Astrocyte of the cerebellum (primary cell): ENCODE results near the gene ACTN1.

Experiments used
- DNase-seq: peaks from one replicate; pipeline ENCODE4 v3.0.0-alpha.2; 2011; ENCODE audit warnings: low read depth
- H3K4me3 ChIP-seq: 2 replicates; pipeline ENCODE4 v1.5.1; 2011; ENCODE audit warnings: mild to moderate bottlenecking, low read depth, low read length, moderate library complexity
- CTCF ChIP-seq: IDR thresholded peaks from 2 replicates; pipeline ENCODE4 v1.5.1; 2012; ENCODE audit warnings: low read length, low read depth, moderate library complexity, mild to moderate bottlenecking; ENCODE audit errors: missing control alignments
- in situ Hi-C: cut with HindIII; loops from 2 replicates; pipeline ENCODE4 v1.10.0; 2017; ENCODE audit warnings: low sequenced_read_pairs

Gene ACTN1

GRCh38 chr14:68972507-68973218, 6.4 kb downstream of the ACTN1 start:
- DNase-seq: no peak
- H3K4me3 ChIP-seq: no peak overlapping the region
- in situ Hi-C loops: no loop called here
- TF ChIP-seq CTCF: no peak

- DNase-seq: no peak
- TF ChIP-seq CTCF: no peak
- no peak overlapping the region for H3K4me3 ChIP-seq
- in situ Hi-C loops: no loop called here
Measured at GRCh38 chr14:68971411-68972035, 7.6 kb downstream of the ACTN1 start.

- in situ Hi-C loops: no loop called here
- no peak overlapping the region for H3K4me3 ChIP-seq
- DNase-seq: no peak
- no peak for TF ChIP-seq CTCF
Measured at GRCh38 chr14:68970736-68971135, 8.4 kb downstream of the ACTN1 start.

GRCh38 chr14:68970038-68970612, 9.0 kb downstream of the ACTN1 start:
- in situ Hi-C loops: no loop called here
- H3K4me3 ChIP-seq: no peak overlapping the region
- DNase-seq: no peak

GRCh38 chr14:68969278-68970033, 9.6 kb downstream of the ACTN1 start:
- no peak for DNase-seq
- H3K4me3 ChIP-seq: no peak overlapping the region
- TF ChIP-seq CTCF: no peak
- in situ Hi-C loops: loop anchor here (5.0 kb wide), 1 partner anchor 67 kb away; no protein-coding TSS in a partner anchor

More at GRCh38 chr14:68970038-68970612, 9.0 kb downstream of the ACTN1 start:
- TF ChIP-seq CTCF: no peak

- no peak for DNase-seq
- no peak for TF ChIP-seq CTCF
- in situ Hi-C loops: loop anchor here (5.0 kb wide), 1 partner anchor 66 kb away; no protein-coding TSS in a partner anchor
- no peak overlapping the region for H3K4me3 ChIP-seq
Measured at GRCh38 chr14:68968721-68969120, 10.4 kb downstream of the ACTN1 start.
